Neuronal stem cell (in vitro differentiated cells): Measurements from ENCODE around the gene LCLAT1.

Experiments
- DNase-seq: peaks from one replicate; pipeline ENCODE4 v3.0.0-alpha.2; 2013; ENCODE audit warnings: low spot score
- H2AFZ ChIP-seq: one replicate; pipeline ENCODE4 v1.6.1; 2013; ENCODE audit warnings: mild to moderate bottlenecking, low read length, inconsistent platforms
- H2AK5ac ChIP-seq: 2 replicates; pipeline ENCODE4 v1.6.1; 2013; ENCODE audit warnings: low read depth, mild to moderate bottlenecking, inconsistent platforms, low read length, moderate library complexity, mixed read lengths
- H2BK120ac ChIP-seq: 2 replicates; pipeline ENCODE4 v1.6.1; 2013; ENCODE audit warnings: low read depth, mild to moderate bottlenecking, inconsistent platforms, low read length, moderate library complexity, mixed read lengths
- H2BK12ac ChIP-seq: one replicate; pipeline ENCODE4 v1.6.1; 2013; ENCODE audit warnings: low read length, inconsistent platforms
- H2BK15ac ChIP-seq: 2 replicates; pipeline ENCODE4 v1.6.1; 2013; ENCODE audit warnings: mild to moderate bottlenecking, low read length, inconsistent platforms, mixed read lengths
- H2BK5ac ChIP-seq: one replicate; pipeline ENCODE4 v1.6.1; 2013; ENCODE audit warnings: inconsistent platforms, mild to moderate bottlenecking, low read length, moderate library complexity
- H3K14ac ChIP-seq: one replicate; pipeline ENCODE4 v1.6.1; 2013; ENCODE audit warnings: low read length, inconsistent platforms
- H3K18ac ChIP-seq: 2 replicates; pipeline ENCODE4 v1.6.1; 2013; ENCODE audit warnings: low read length, inconsistent platforms
- H3K23ac ChIP-seq: 2 replicates; pipeline ENCODE4 v1.6.1; 2013; ENCODE audit warnings: low read depth, mild to moderate bottlenecking, mixed read lengths, low read length, inconsistent platforms; ENCODE audit not compliant: poor library complexity
- H3K27ac ChIP-seq: replicated peaks from 3 replicates; pipeline ENCODE4 v1.5.1; 2013; ENCODE audit warnings: low read length, inconsistent platforms
- H3K27me3 ChIP-seq, 3 experiments: 2 replicates each; pipeline ENCODE4 v1.6.1; 2013; ENCODE audit warnings: low read length in 3 of 3, mild to moderate bottlenecking in 2 of 3, inconsistent platforms in 1 of 3, low read depth in 1 of 3, mixed read lengths in 1 of 3, moderate library complexity in 1 of 3; ENCODE audit not compliant: control insufficient read depth in 3 of 3, insufficient read depth in 3 of 3
- H3K36me3 ChIP-seq, 2 donors: replicated peaks in 1 of 2; 2 replicates each; pipeline ENCODE4 v1.6.1; 2013; ENCODE audit warnings: low read length in 2 of 2; ENCODE audit not compliant: control insufficient read depth in 2 of 2, insufficient read depth in 2 of 2
- H3K4ac ChIP-seq: 2 replicates; pipeline ENCODE4 v1.6.1; 2013; ENCODE audit warnings: inconsistent platforms, mild to moderate bottlenecking, low read length, moderate library complexity
- H3K4me1 ChIP-seq, 2 donors: 1 replicate in 1 of 2; 2 replicates in 1 of 2; pipeline ENCODE4 v1.6.1; 2013; ENCODE audit warnings: low read length in 2 of 2, low read depth in 1 of 2; ENCODE audit not compliant: control insufficient read depth in 2 of 2, insufficient read depth in 1 of 2
- H3K4me2 ChIP-seq: one replicate; pipeline ENCODE4 v1.6.1; 2013; ENCODE audit warnings: mild to moderate bottlenecking, low read length, inconsistent platforms; ENCODE audit not compliant: insufficient read depth, poor library complexity, severe bottlenecking
- H3K4me3 ChIP-seq, 2 donors: 2 replicates each; pipeline ENCODE4 v1.5.1; 2013; ENCODE audit warnings: low read length in 2 of 2, mild to moderate bottlenecking in 2 of 2, inconsistent platforms in 1 of 2, moderate library complexity in 1 of 2
- H3K79me1 ChIP-seq: one replicate; pipeline ENCODE4 v1.6.1; 2013; ENCODE audit warnings: low read depth, mild to moderate bottlenecking, inconsistent platforms, low read length, moderate library complexity
- H3K9ac ChIP-seq: one replicate; pipeline ENCODE4 v1.6.1; 2013; ENCODE audit warnings: mild to moderate bottlenecking, low read depth, low read length, inconsistent platforms; ENCODE audit not compliant: poor library complexity
- H3K9me3 ChIP-seq, 2 donors: replicated peaks in 1 of 2; 2 replicates each; pipeline versions ENCODE3 to v1.6.1; 2013; ENCODE audit warnings: low read length in 2 of 2, mild to moderate bottlenecking in 2 of 2, inconsistent platforms in 1 of 2, low read depth in 1 of 2, mixed read lengths in 1 of 2, moderate library complexity in 1 of 2; ENCODE audit not compliant: control insufficient read depth in 2 of 2, insufficient read depth in 1 of 2
- H4K8ac ChIP-seq: one replicate; pipeline ENCODE4 v1.6.1; 2013; ENCODE audit warnings: low read depth, mild to moderate bottlenecking, inconsistent platforms, low read length, moderate library complexity
- H4K91ac ChIP-seq: one replicate; pipeline ENCODE4 v1.6.1; 2013; ENCODE audit warnings: low read length, low read depth, mild to moderate bottlenecking, inconsistent platforms; ENCODE audit not compliant: poor library complexity
- WGBS, 2 donors: extraction: QIAGEN DNeasy Blood & Tissue Kit; methylation state at CpG; one replicate each; pipeline ENCODE4 v1.1.7; 2013; ENCODE audit warnings: missing lambda C conversion rate in 2 of 2, mixed read lengths in 1 of 2; ENCODE audit not compliant: insufficient read length in 2 of 2, insufficient replicate concordance in 1 of 2; ENCODE audit errors: extremely low coverage in 2 of 2; 5-methylcytosine and 5-hydroxymethylcytosine counted together

Gene LCLAT1

GRCh38 chr2:30645745-30646119 is 198.7 kb downstream of the LCLAT1 start:
- Histone ChIP-seq H3K9ac (no peak overlapping the region), H3K4me3 (no peak overlapping the region), H3K23ac (no peak overlapping the region), H3K27ac (no peak overlapping the region), H3K79me1 (no peaks in the 10 kb centered on the region), H3K4me1 (no peaks in the 10 kb centered on the region), H3K4me2 (no peak overlapping the region), H2BK15ac (no peak overlapping the region), H3K9me3 (no peaks in the 10 kb centered on the region), H3K36me3 (peaks cover 2 to 16% of the 10 kb centered on the region in 2 donors), H2BK5ac (no peak overlapping the region), H3K14ac (no peak overlapping the region), H3K27me3 (no peaks in the 10 kb centered on the region), H4K8ac (no peak overlapping the region), H2AFZ (no peak overlapping the region), H2BK120ac (no peak overlapping the region), H3K4ac (no peak overlapping the region), H3K18ac (no peak overlapping the region), H2AK5ac (no peak overlapping the region), H4K91ac (no peak overlapping the region), H2BK12ac (no peak overlapping the region)
- DNase-seq, result no peak
- WGBS, 2 donors, result no CpG with 5 or more reads among the region's 3 CpGs

GRCh38 chr2:30647752-30648457 is 200.9 kb downstream of the LCLAT1 start:
- Histone ChIP-seq H2BK120ac (no peak overlapping the region), H3K4me2 (no peak overlapping the region), H3K27me3 (no peaks in the 10 kb centered on the region), H3K23ac (no peak overlapping the region), H3K14ac (no peak overlapping the region), H2AFZ (no peak overlapping the region), H2BK15ac (no peak overlapping the region), H4K91ac (no peak overlapping the region), H3K9me3 (no peaks in the 10 kb centered on the region), H2BK5ac (no peak overlapping the region), H3K18ac (no peak overlapping the region), H3K36me3 (peaks cover 0 to 5% of the 10 kb centered on the region in 2 donors), H3K27ac (no peak overlapping the region), H3K4ac (no peak overlapping the region), H2BK12ac (no peak overlapping the region), H4K8ac (no peak overlapping the region), H3K9ac (no peak overlapping the region), H3K79me1 (no peaks in the 10 kb centered on the region), H3K4me1 (peaks cover 0 to 3% of the 10 kb centered on the region in 2 donors), H3K4me3 (no peak overlapping the region), H2AK5ac (no peak overlapping the region)
- DNase-seq, result no peak
- WGBS, 2 donors, result no CpG with 5 or more reads among the region's 11 CpGs

DNA sequence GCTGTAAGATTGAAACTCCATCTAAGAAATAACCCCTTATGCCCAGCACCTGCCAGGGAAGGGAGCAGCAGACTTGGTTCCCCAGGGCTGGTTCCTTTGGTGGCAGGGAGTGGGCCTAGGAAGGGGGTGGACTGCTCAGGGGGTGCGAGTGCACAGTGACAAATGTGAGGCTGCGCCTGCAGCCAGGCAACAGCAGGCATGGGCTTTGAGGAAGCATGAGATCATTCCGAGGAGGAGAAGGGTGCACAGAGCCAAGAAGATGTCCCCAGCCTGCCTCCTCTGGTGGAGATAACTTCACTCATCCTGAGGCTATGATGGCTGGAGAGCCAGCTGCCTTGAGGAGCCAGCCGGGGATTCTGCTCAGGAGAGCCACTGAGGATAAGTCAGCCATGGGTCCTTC is 202.2 kb downstream of the LCLAT1 start:
- Histone ChIP-seq H3K14ac (no peak overlapping the region), H3K18ac (peak overlapping the region; percentile 20), H4K91ac (no peak overlapping the region), H3K4me2 (no peak overlapping the region), H3K27me3 (no peaks in the 10 kb centered on the region), H2BK120ac (no peak overlapping the region), H3K79me1 (no peaks in the 10 kb centered on the region), H2BK15ac (no peak overlapping the region), H3K4ac (no peak overlapping the region), H3K4me1 (peaks cover 0 to 3% of the 10 kb centered on the region in 2 donors), H3K4me3 (no peak overlapping the region), H3K9ac (no peak overlapping the region), H2AFZ (peak overlapping the region; percentile 5), H3K36me3 (peaks cover 0 to 1% of the 10 kb centered on the region in 2 donors), H2BK12ac (no peak overlapping the region), H2BK5ac (no peak overlapping the region), H4K8ac (no peak overlapping the region), H2AK5ac (no peak overlapping the region), H3K23ac (no peak overlapping the region), H3K9me3 (no peaks in the 10 kb centered on the region), H3K27ac (no peak overlapping the region)
- WGBS, 2 donors, result no CpG with 5 or more reads among the region's 4 CpGs
- no peak for DNase-seq

DNA sequence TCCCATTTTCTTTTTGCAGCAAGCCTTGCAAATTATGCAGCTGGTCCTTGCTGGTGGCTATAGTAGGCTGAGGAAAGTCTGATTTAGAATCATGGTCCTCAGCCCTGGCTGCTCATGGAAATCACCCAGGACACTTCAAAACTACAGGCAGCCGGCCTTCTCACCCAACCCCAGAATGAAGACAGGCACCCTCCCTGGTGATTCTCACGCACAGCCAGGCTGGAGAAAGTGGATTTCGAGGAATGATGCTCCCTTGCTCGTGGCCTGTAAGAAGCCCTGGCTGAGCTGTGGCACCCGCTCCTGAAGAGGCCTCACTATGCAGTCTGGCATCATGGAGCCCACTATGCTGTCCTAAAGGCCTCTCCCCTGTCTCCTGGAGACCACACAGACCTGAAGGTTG is 202.8 kb downstream of the LCLAT1 start:
- Histone ChIP-seq H3K4me1 (peaks cover 0 to 3% of the 10 kb centered on the region in 2 donors), H3K4me2 (no peak overlapping the region), H2BK12ac (no peak overlapping the region), H2AK5ac (no peak overlapping the region), H3K27ac (no peak overlapping the region), H2BK120ac (no peak overlapping the region), H3K36me3 (no peaks in the 10 kb centered on the region), H3K9me3 (no peaks in the 10 kb centered on the region), H3K23ac (no peak overlapping the region), H3K9ac (no peak overlapping the region), H2BK5ac (no peak overlapping the region), H3K27me3 (no peaks in the 10 kb centered on the region), H4K8ac (no peak overlapping the region), H3K18ac (peak overlapping the region; percentile 30), H3K4me3 (no peak overlapping the region), H3K14ac (no peak overlapping the region), H2BK15ac (no peak overlapping the region), H2AFZ (peak overlapping the region; percentile 5), H3K79me1 (no peaks in the 10 kb centered on the region), H3K4ac (no peak overlapping the region), H4K91ac (no peak overlapping the region)
- no peak for DNase-seq
- no CpG with 5 or more reads among the region's 5 CpGs for WGBS, 2 donors
